Liver (tissue), 9 donors: ENCODE measurements around the gene ATG5. TPM values are rescaled to one million over a fixed set of nuclear protein-coding genes. Genes with fewer than 3 reads are reported as not detected.

Experiments used
- DNase-seq: peaks from one replicate; pipeline ENCODE4 v3.0.0-alpha.2; 2017; ENCODE audit warnings: low spot score
- H3K27ac ChIP-seq, 2 donors: one replicate each; pipeline ENCODE4 v1.7.0; 2013; ENCODE audit warnings: inconsistent platforms in 2 of 2, low read length in 2 of 2, control low read depth in 1 of 2, low read depth in 1 of 2, mild to moderate bottlenecking in 1 of 2
- H3K27me3 ChIP-seq, 4 donors: one replicate each; pipeline versions ENCODE4 v1.6.1 to v1.7.0; 2013; ENCODE audit warnings: low read length in 3 of 4, inconsistent platforms in 1 of 4, mild to moderate bottlenecking in 1 of 4, moderate library complexity in 1 of 4; ENCODE audit not compliant: control insufficient read depth in 4 of 4, insufficient read depth in 4 of 4
- H3K36me3 ChIP-seq, 4 donors: one replicate each; pipeline versions ENCODE4 v1.6.1 to v1.7.0; 2013; ENCODE audit warnings: low read length in 3 of 4, mild to moderate bottlenecking in 3 of 4, low read depth in 1 of 4, moderate library complexity in 1 of 4; ENCODE audit not compliant: control insufficient read depth in 4 of 4, insufficient read depth in 3 of 4
- H3K4me1 ChIP-seq, 4 donors: one replicate each; pipeline versions ENCODE4 v1.6.1 to v1.7.0; 2013; ENCODE audit warnings: low read length in 3 of 4, mild to moderate bottlenecking in 3 of 4, moderate library complexity in 1 of 4; ENCODE audit not compliant: control insufficient read depth in 4 of 4, insufficient read depth in 4 of 4
- H3K4me3 ChIP-seq, 3 donors: one replicate each; pipeline versions ENCODE4 v1.6.1 to v1.7.0; 2013; ENCODE audit warnings: low read length in 3 of 3, control low read depth in 1 of 3, low read depth in 1 of 3, mild to moderate bottlenecking in 1 of 3
- H3K9ac ChIP-seq, 2 donors: one replicate each; pipeline ENCODE4 v1.7.0; 2013; ENCODE audit warnings: low read length in 2 of 2, mild to moderate bottlenecking in 2 of 2, moderate library complexity in 2 of 2, control low read depth in 1 of 2, low read depth in 1 of 2
- H3K9me3 ChIP-seq, 4 donors: one replicate each; pipeline versions ENCODE4 v1.6.1 to v1.7.0; 2013; ENCODE audit warnings: low read length in 3 of 4; ENCODE audit not compliant: control insufficient read depth in 4 of 4
- ATF3 ChIP-seq: IDR thresholded peaks from 2 replicates; pipeline ENCODE4 v1.6.1; 2016; ENCODE audit warnings: antibody characterized with exemption
- EGR1 ChIP-seq, 2 donors: IDR thresholded peaks; 2 replicates each; pipeline ENCODE4 v1.6.1; 2016 to 2018; ENCODE audit warnings: antibody characterized with exemption in 2 of 2, low read depth in 2 of 2
- FOXA1 ChIP-seq: IDR thresholded peaks from 2 replicates; pipeline ENCODE4 v1.6.1; 2016; ENCODE audit warnings: antibody characterized with exemption
- FOXA2 ChIP-seq: IDR thresholded peaks from 2 replicates; pipeline ENCODE4 v1.6.1; 2016; ENCODE audit warnings: antibody characterized with exemption
- GABPA ChIP-seq, 2 donors: IDR thresholded peaks in 1 of 2; conservative IDR thresholded peaks in 1 of 2; 2 replicates each; pipeline ENCODE4 v1.6.1; 2016; ENCODE audit warnings: antibody characterized with exemption in 2 of 2, mild to moderate bottlenecking in 1 of 2, moderate library complexity in 1 of 2
- HNF4A ChIP-seq, 2 donors: conservative IDR thresholded peaks; 2 replicates each; pipeline ENCODE4 v1.6.1; 2016; ENCODE audit warnings: antibody characterized with exemption in 2 of 2, mild to moderate bottlenecking in 2 of 2
- HNF4G ChIP-seq: IDR thresholded peaks from 2 replicates; pipeline ENCODE4 v1.6.1; 2016; ENCODE audit warnings: antibody characterized with exemption
- JUND ChIP-seq, 2 donors: IDR thresholded peaks; 2 replicates each; pipeline ENCODE4 v1.6.1; 2016; ENCODE audit warnings: antibody characterized with exemption in 2 of 2
- NR2F2 ChIP-seq: IDR thresholded peaks from 2 replicates; pipeline ENCODE4 v1.6.1; 2016; ENCODE audit warnings: antibody characterized with exemption
- RAD21 ChIP-seq, 2 donors: IDR thresholded peaks; 2 replicates each; pipeline ENCODE4 v1.6.1; 2016; ENCODE audit warnings: antibody characterized with exemption in 2 of 2, mild to moderate bottlenecking in 2 of 2
- RXRA ChIP-seq, 2 donors: IDR thresholded peaks; 2 replicates each; pipeline ENCODE4 v1.6.1; 2017 to 2018; ENCODE audit warnings: antibody characterized with exemption in 2 of 2, mild to moderate bottlenecking in 1 of 2
- SP1 ChIP-seq: IDR thresholded peaks from 2 replicates; pipeline ENCODE4 v1.6.1; 2018; ENCODE audit warnings: antibody characterized with exemption, mild to moderate bottlenecking
- TAF1 ChIP-seq: conservative IDR thresholded peaks from 2 replicates; pipeline ENCODE4 v1.6.1; 2016; ENCODE audit warnings: antibody characterized with exemption, mild to moderate bottlenecking
- YY1 ChIP-seq: IDR thresholded peaks from 2 replicates; pipeline ENCODE4 v1.6.1; 2016; ENCODE audit warnings: antibody characterized with exemption, mild to moderate bottlenecking
- WGBS: extraction: QIAGEN DNeasy Blood & Tissue Kit; methylation state at CpG from one replicate; pipeline ENCODE4 v1.1.7; 2013; 5-methylcytosine and 5-hydroxymethylcytosine counted together
- polyA plus RNA-seq, 2 donors: library from polyadenylated mRNA; stranded (reverse) in 1 of 2; unstranded in 1 of 2; fragments of 200-250 nt in 1 of 2; fragments of >200 nt in 1 of 2; fragmentation: Nextera tagmentation in 1 of 2; extraction: Ambion mirVana in 1 of 2; gene quantifications; one replicate each; pipeline versions ENCODE4 v1.2.1 to v1.2.3, GENCODE V29; 2013 to 2015
- total RNA-seq, 2 donors: library from RNA; depleted of rRNA; stranded (reverse); fragments of >200 nt; gene quantifications; one replicate each; pipeline ENCODE4 v1.2.3, GENCODE V29; 2014
- TF ChIP-seq, protein P1 (sequence below): IDR thresholded peaks from 2 replicates; pipeline ENCODE4 v1.6.1; 2016; ENCODE audit warnings: antibody characterized with exemption, mild to moderate bottlenecking
- TF ChIP-seq, protein P2 (sequence below): IDR thresholded peaks from 2 replicates; pipeline ENCODE4 v1.6.1; 2016; ENCODE audit warnings: antibody characterized with exemption
- TF ChIP-seq, protein P3 (sequence below): IDR thresholded peaks from 2 replicates; pipeline ENCODE4 v1.6.1; 2016; ENCODE audit warnings: antibody characterized with exemption
- TF ChIP-seq, protein P4 (sequence below): fragments of 150-350 bp; IDR thresholded peaks from 2 replicates; pipeline ENCODE4 v1.5.1; 2017; ENCODE audit warnings: improper control_type of control experiment, low read depth, low read length; ENCODE audit not compliant: missing input control
- donor health status: healthy.
- donor health status: healthy.
- donor health status: healthy.
- donor health status: healthy.
- donor health status: healthy.

ATG5 gene
- total and polyA plus RNA-seq, 4 donors: 10.0 to 25.7 (median 19.7) TPM

DNA sequence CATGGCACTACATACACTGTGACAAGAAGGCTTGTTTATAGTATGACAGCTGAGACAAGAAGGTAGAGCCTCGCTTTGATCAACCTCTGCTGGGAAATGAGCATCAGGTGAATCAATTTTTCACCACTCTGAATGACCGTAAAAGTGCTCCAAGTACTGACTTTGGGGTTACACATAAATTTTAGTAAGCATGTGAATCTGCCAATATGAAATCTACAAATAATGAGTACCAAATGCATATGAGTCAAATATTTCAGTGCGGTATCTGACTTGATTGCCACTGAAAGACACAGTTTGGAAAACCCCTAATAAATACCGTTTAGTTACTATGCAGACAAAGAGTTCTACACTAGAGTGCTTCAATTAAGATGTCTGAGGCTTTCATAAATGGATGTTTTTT, 77.8 kb downstream of the ATG5 start:
- no peak for DNase-seq

GRCh38 chr6:106247293-106247692, 78.3 kb downstream of the ATG5 start:
- Histone ChIP-seq H3K4me3 (no peak overlapping the region), H3K9me3 (no peaks in the 10 kb centered on the region), H3K27me3 (no peaks in the 10 kb centered on the region), H3K36me3 (peaks cover 0 to 5% (median 0%) of the 10 kb centered on the region in 4 donors), H3K27ac (no peak overlapping the region), H3K4me1 (peaks cover 0 to 5% (median 0%) of the 10 kb centered on the region in 4 donors), H3K9ac (no peak overlapping the region)
- no peak for DNase-seq
- TF ChIP-seq, protein P1, sequence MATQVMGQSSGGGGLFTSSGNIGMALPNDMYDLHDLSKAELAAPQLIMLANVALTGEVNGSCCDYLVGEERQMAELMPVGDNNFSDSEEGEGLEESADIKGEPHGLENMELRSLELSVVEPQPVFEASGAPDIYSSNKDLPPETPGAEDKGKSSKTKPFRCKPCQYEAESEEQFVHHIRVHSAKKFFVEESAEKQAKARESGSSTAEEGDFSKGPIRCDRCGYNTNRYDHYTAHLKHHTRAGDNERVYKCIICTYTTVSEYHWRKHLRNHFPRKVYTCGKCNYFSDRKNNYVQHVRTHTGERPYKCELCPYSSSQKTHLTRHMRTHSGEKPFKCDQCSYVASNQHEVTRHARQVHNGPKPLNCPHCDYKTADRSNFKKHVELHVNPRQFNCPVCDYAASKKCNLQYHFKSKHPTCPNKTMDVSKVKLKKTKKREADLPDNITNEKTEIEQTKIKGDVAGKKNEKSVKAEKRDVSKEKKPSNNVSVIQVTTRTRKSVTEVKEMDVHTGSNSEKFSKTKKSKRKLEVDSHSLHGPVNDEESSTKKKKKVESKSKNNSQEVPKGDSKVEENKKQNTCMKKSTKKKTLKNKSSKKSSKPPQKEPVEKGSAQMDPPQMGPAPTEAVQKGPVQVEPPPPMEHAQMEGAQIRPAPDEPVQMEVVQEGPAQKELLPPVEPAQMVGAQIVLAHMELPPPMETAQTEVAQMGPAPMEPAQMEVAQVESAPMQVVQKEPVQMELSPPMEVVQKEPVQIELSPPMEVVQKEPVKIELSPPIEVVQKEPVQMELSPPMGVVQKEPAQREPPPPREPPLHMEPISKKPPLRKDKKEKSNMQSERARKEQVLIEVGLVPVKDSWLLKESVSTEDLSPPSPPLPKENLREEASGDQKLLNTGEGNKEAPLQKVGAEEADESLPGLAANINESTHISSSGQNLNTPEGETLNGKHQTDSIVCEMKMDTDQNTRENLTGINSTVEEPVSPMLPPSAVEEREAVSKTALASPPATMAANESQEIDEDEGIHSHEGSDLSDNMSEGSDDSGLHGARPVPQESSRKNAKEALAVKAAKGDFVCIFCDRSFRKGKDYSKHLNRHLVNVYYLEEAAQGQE: no peak
- TF ChIP-seq NR2F2 (no peak), HNF4G (no peak), EGR1 (IDR thresholded peaks at IDR 0.05; ENCODE audit: low read depth in 2 of 2) (no peak), FOXA1 (no peak), RXRA (IDR thresholded peaks at IDR 0.05) (no peak), HNF4A (conservative IDR thresholded peaks at IDR 0.05) (no peak), SP1 (no peak), JUND (IDR thresholded peaks at IDR 0.05) (no peak), TAF1 (no peak), ATF3 (no peak), YY1 (no peak), RAD21 (IDR thresholded peaks at IDR 0.05) (no peak), FOXA2 (no peak), GABPA (IDR thresholded peaks at IDR 0.05 in 1 of 2, conservative IDR thresholded peaks at IDR 0.05 in 1 of 2) (no peak)
- TF ChIP-seq, protein P2, sequence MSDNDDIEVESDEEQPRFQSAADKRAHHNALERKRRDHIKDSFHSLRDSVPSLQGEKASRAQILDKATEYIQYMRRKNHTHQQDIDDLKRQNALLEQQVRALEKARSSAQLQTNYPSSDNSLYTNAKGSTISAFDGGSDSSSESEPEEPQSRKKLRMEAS: no peak
- TF ChIP-seq, protein P3, sequence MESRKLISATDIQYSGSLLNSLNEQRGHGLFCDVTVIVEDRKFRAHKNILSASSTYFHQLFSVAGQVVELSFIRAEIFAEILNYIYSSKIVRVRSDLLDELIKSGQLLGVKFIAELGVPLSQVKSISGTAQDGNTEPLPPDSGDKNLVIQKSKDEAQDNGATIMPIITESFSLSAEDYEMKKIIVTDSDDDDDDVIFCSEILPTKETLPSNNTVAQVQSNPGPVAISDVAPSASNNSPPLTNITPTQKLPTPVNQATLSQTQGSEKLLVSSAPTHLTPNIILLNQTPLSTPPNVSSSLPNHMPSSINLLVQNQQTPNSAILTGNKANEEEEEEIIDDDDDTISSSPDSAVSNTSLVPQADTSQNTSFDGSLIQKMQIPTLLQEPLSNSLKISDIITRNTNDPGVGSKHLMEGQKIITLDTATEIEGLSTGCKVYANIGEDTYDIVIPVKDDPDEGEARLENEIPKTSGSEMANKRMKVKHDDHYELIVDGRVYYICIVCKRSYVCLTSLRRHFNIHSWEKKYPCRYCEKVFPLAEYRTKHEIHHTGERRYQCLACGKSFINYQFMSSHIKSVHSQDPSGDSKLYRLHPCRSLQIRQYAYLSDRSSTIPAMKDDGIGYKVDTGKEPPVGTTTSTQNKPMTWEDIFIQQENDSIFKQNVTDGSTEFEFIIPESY: no peak
- TF ChIP-seq, protein P4, sequence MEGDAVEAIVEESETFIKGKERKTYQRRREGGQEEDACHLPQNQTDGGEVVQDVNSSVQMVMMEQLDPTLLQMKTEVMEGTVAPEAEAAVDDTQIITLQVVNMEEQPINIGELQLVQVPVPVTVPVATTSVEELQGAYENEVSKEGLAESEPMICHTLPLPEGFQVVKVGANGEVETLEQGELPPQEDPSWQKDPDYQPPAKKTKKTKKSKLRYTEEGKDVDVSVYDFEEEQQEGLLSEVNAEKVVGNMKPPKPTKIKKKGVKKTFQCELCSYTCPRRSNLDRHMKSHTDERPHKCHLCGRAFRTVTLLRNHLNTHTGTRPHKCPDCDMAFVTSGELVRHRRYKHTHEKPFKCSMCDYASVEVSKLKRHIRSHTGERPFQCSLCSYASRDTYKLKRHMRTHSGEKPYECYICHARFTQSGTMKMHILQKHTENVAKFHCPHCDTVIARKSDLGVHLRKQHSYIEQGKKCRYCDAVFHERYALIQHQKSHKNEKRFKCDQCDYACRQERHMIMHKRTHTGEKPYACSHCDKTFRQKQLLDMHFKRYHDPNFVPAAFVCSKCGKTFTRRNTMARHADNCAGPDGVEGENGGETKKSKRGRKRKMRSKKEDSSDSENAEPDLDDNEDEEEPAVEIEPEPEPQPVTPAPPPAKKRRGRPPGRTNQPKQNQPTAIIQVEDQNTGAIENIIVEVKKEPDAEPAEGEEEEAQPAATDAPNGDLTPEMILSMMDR: no peak
- WGBS: 67% methylated on average over 3 of the region's 3 CpGs

More for the DNA sequence above, 77.8 kb downstream of the ATG5 start:
- Histone ChIP-seq H3K9ac (no peak overlapping the region), H3K27ac (no peak overlapping the region), H3K36me3 (peaks cover 0 to 5% (median 0%) of the 10 kb centered on the region in 4 donors), H3K4me1 (peaks cover 0 to 5% (median 0%) of the 10 kb centered on the region in 4 donors), H3K4me3 (no peak overlapping the region), H3K9me3 (no peaks in the 10 kb centered on the region), H3K27me3 (no peaks in the 10 kb centered on the region)
- 86% methylated on average over 4 of the region's 4 CpGs for WGBS
- TF ChIP-seq TAF1 (no peak), HNF4A (conservative IDR thresholded peaks at IDR 0.05) (no peak), EGR1 (IDR thresholded peaks at IDR 0.05; ENCODE audit: low read depth in 2 of 2) (no peak)
- TF ChIP-seq, protein P4: no peak
